ENCODE results near the gene C1orf167.

GRCh38 chr1:11774753-11775152, 12.8 kb downstream of the C1orf167 start:
- TF ChIP-seq CTCF (conservative IDR thresholded peaks at IDR 0.05; ENCODE audit: low read depth in 2 of 2) (no peak), REST (IDR thresholded peaks at IDR 0.05; ENCODE audit: unreplicated experiment) (no peak), EZH2 (IDR thresholded peaks at IDR 0.05; ENCODE audit: low read depth, unreplicated experiment) (no peak), CREB1 (CRISPR knock-in tag; IDR thresholded peaks at IDR 0.05; ENCODE audit: low read depth) (no peak), ETS1 (IDR thresholded peaks at IDR 0.05) (no peak), JUNB (IDR thresholded peaks at IDR 0.05; ENCODE audit: unreplicated experiment) (no peak), POLR2AphosphoS5 (IDR thresholded peaks at IDR 0.05; ENCODE audit: low read depth) (no peak)
